ENCODE measurements around the gene IDI2.
A peak's percentile ranks its signal among the peaks of the same experiment; 100 is the strongest.
"Not testable (repeated sequence)": the region's sequence is repeated elsewhere in the genome, so short reads cannot be mapped to it uniquely, and the experiment has no call there.

Gene IDI2

GRCh38 chr10:1025683-1026082 lies at the start of gene IDI2:
IDI2 (minus strand) TSS chr10:1025859; CDS start chr10:1024723, 1,136 bp downstream.
- DNase-seq: no peak

GRCh38 chr10:1074748-1075308 lies 49.2 kb upstream of the IDI2 start:
- no peak for DNase-seq

- DNase-seq: no peak
These were observed 48.5 kb upstream of the IDI2 start for GRCh38 chr10:1074052-1074747.

GRCh38 chr10:1070919-1071318 lies 45.3 kb upstream of the IDI2 start:
- no peak for DNase-seq

GRCh38 chr10:1068380-1069361 lies 43.0 kb upstream of the IDI2 start:
- no peak for DNase-seq

GRCh38 chr10:1066734-1067133 lies 41.1 kb upstream of the IDI2 start:
- DNase-seq: not testable (repeated sequence)

- DNase-seq: no peak
These were observed 39.2 kb upstream of the IDI2 start for GRCh38 chr10:1064964-1065247.

- no peak for DNase-seq
These were observed 37.7 kb upstream of the IDI2 start for GRCh38 chr10:1063232-1063865.

GRCh38 chr10:1061930-1062774 lies 36.5 kb upstream of the IDI2 start:
- DNase-seq: no peak

- no peak for DNase-seq
These were observed 34.2 kb upstream of the IDI2 start for GRCh38 chr10:1059902-1060301.

GRCh38 chr10:1058017-1058416 lies 32.4 kb upstream of the IDI2 start:
- DNase-seq: no peak

GRCh38 chr10:1057106-1057657 lies 31.5 kb upstream of the IDI2 start:
- no peak for DNase-seq

- peak; percentile 75 for DNase-seq
These were observed 30.9 kb upstream of the IDI2 start, which contains the start of gene WDR37 for GRCh38 chr10:1056326-1057105. WDR37 (plus strand) TSS chr10:1056385; CDS start chr10:1072156, 15,771 bp downstream.

GRCh38 chr10:1054684-1055083 lies 29.0 kb upstream of the IDI2 start:
- no peak for DNase-seq

- DNase-seq: no peak
These were observed 24.9 kb upstream of the IDI2 start for GRCh38 chr10:1050554-1050953.

- no peak for DNase-seq
These were observed 24.5 kb upstream of the IDI2 start for GRCh38 chr10:1050145-1050544.

GRCh38 chr10:1049425-1049958 lies 23.8 kb upstream of the IDI2 start:
- DNase-seq: no peak

- DNase-seq: peak; percentile 100
These were observed 23.2 kb upstream of the IDI2 start, which contains the start of gene IDI1 for GRCh38 chr10:1048732-1049424. IDI1 (minus strand) TSS chr10:1049119; CDS start chr10:1049003, 116 bp downstream.

- DNase-seq: no peak
These were observed 22.7 kb upstream of the IDI2 start for GRCh38 chr10:1048349-1048731.

- no peak for DNase-seq
These were observed 22.3 kb upstream of the IDI2 start for GRCh38 chr10:1047937-1048336.
